22Rv1 (cell line): Measurements from ENCODE around the gene TMEM63B.

Experiments used
- H3K27ac ChIP-seq: fragments of 450-650 bp; 2 replicates; pipeline ENCODE4 v1.5.1; 2017
- CTCF ChIP-seq: fragments of 450-650 bp; IDR thresholded peaks from 2 replicates; pipeline ENCODE4 v1.5.1; 2017; ENCODE audit warnings: mild to moderate bottlenecking
- ZFX ChIP-seq: fragments of 450-650 bp; IDR thresholded peaks from 2 replicates; pipeline ENCODE4 v1.6.1; 2017; ENCODE audit warnings: antibody characterized with exemption, borderline replicate concordance

TMEM63B gene

GRCh38 chr6:44151348-44152108, 24.2 kb downstream of the TMEM63B start:
- TF ChIP-seq ZFX: no peak
- peak; percentile 99 for TF ChIP-seq CTCF
- H3K27ac ChIP-seq: no peak overlapping the region

- no peak overlapping the region for H3K27ac ChIP-seq
- TF ChIP-seq ZFX (no peak), CTCF (peak; percentile 53)
Observed at GRCh38 chr6:44152109-44152461, 24.7 kb downstream of the TMEM63B start.

- TF ChIP-seq CTCF (no peak), ZFX (no peak)
- H3K27ac ChIP-seq: peak overlapping the region; percentile 37; the same call in 1 of the 2 replicates
Observed at GRCh38 chr6:44152533-44152932, 25.2 kb downstream of the TMEM63B start.

GRCh38 chr6:44154067-44154466, 26.7 kb downstream of the TMEM63B start:
- H3K27ac ChIP-seq: no peak overlapping the region
- TF ChIP-seq ZFX (no peak), CTCF (no peak)

GRCh38 chr6:44156494-44157151, 29.3 kb downstream of the TMEM63B start:
- no peak for TF ChIP-seq ZFX
- TF ChIP-seq CTCF: no peak
- H3K27ac ChIP-seq: peak overlapping the region; percentile 84

- TF ChIP-seq CTCF: no peak
- TF ChIP-seq ZFX: no peak
- H3K27ac ChIP-seq: peak overlapping the region; percentile 84
Observed at GRCh38 chr6:44157152-44157521, 29.8 kb downstream of the TMEM63B start.

GRCh38 chr6:44158770-44159228, 31.4 kb downstream of the TMEM63B start, which contains the start of gene CAPN11:
TSS of gene CAPN11 (plus strand) at chr6:44158820. CDS start at chr6:44158849, 29 bp downstream.
- H3K27ac ChIP-seq: peak within 1 kb of the TSS; percentile 84; the same call in 1 of the 2 replicates
- no peak for TF ChIP-seq ZFX
- TF ChIP-seq CTCF: no peak
